HepG2 (cell line): ENCODE results near the gene ANKRD12. TPM values are rescaled to one million over a fixed set of nuclear protein-coding genes. Genes with fewer than 3 reads are reported as not detected.
"Not testable (repeated sequence)": the region's sequence is repeated elsewhere in the genome, so short reads cannot be mapped to it uniquely, and the experiment has no call there.

Experiments used
- ATAC-seq: fragments of 200-7000 bp; cut with Tn5 transposase; 3 replicates; pipeline ENCODE4 v1.9.1; 2020; ENCODE audit warnings: mild to moderate bottlenecking, moderate library complexity
- BruUV-seq: library from RNA; stranded (reverse); fragments of 400-500 nt; replicated peaks from 2 replicates; lab custom pipeline; 2021; lab: Mats Ljungman, UMichigan
- CTCF ChIA-PET: fragments of 300-600 bp; formaldehyde crosslinking; extraction: SDS; loops from one replicate; lab custom pipeline; 2021; ENCODE audit warnings: low total read pairs, inconsistent platforms, low intra/inter-chr PET ratio; lab: Yijun Ruan, JAX
- POLR2A ChIA-PET: fragments of 350-600 bp; sonication (Branson Sonifier 250); formaldehyde crosslinking; loops from one replicate; lab custom pipeline; 2020; ENCODE audit warnings: antibody characterized with exemption, inconsistent platforms; lab: Yijun Ruan, JAX
- DNase-seq: peaks from one replicate; pipeline ENCODE4 v3.0.0-alpha.2; 2015; ENCODE audit warnings: low spot score
- FAIRE-seq: peaks from 3 replicates; lab custom pipeline; 2011; peaks lifted over from hg19 to GRCh38; lab: Jason Lieb, UNC
- H2AFZ ChIP-seq: one replicate; pipeline ENCODE4 v1.6.1; 2011; ENCODE audit warnings: low read length, inconsistent platforms
- H3K27ac ChIP-seq: fragments of 300-600 bp; 3 replicates; pipeline ENCODE4 v1.8.0; 2011; ENCODE audit warnings: mixed run types, mild to moderate bottlenecking, mixed read lengths, low read length, inconsistent platforms; ENCODE audit not compliant: insufficient read depth; ENCODE audit errors: extremely low read length
- H3K27me3 ChIP-seq, 2 experiments: fragments of 200-600 bp in 1 of 2; 2 replicates in 1 of 2; 3 replicates in 1 of 2; pipeline versions ENCODE4 v1.6.0 to v1.8.0; 2011; ENCODE audit warnings: low read length in 2 of 2, mild to moderate bottlenecking in 2 of 2, moderate library complexity in 2 of 2, inconsistent platforms in 1 of 2; ENCODE audit not compliant: insufficient read depth in 2 of 2, control insufficient read depth in 1 of 2
- H3K36me3 ChIP-seq, 2 experiments: fragments of 200-600 bp in 1 of 2; replicated peaks in 1 of 2; 2 replicates in 1 of 2; 3 replicates in 1 of 2; pipeline versions ENCODE4 v1.5.1 to v1.8.0; 2011; ENCODE audit warnings: low read length in 2 of 2, inconsistent platforms in 1 of 2; ENCODE audit not compliant: insufficient read depth in 2 of 2, control insufficient read depth in 1 of 2
- H3K4me1 ChIP-seq: 2 replicates; pipeline ENCODE4 v1.5.1; 2012; ENCODE audit warnings: low read length, inconsistent platforms; ENCODE audit not compliant: insufficient read depth
- H3K4me2 ChIP-seq: 2 replicates; pipeline ENCODE4 v1.6.0; 2011; ENCODE audit warnings: low read depth, low read length, inconsistent platforms
- H3K4me3 ChIP-seq, 3 experiments: fragments of 200-600 bp in 1 of 3; sonication (generic), shearing (Covaris generic) in 1 of 3; replicated peaks in 1 of 3; 2 replicates each; pipeline ENCODE4 v1.5.1; 2011 to 2016; ENCODE audit warnings: low read length in 3 of 3, inconsistent platforms in 2 of 3, low read depth in 2 of 3, mild to moderate bottlenecking in 2 of 3, control low read depth in 1 of 3, mixed read lengths in 1 of 3; ENCODE audit not compliant: insufficient read depth in 1 of 3
- H3K79me2 ChIP-seq: one replicate; pipeline ENCODE4 v1.6.1; 2011; ENCODE audit warnings: low read length, inconsistent platforms; ENCODE audit not compliant: insufficient read depth
- H3K9ac ChIP-seq: 2 replicates; pipeline ENCODE4 v1.6.0; 2011; ENCODE audit warnings: mild to moderate bottlenecking, low read depth, low read length, inconsistent platforms; ENCODE audit not compliant: insufficient read depth
- H3K9me3 ChIP-seq: 2 replicates; pipeline ENCODE4 v1.5.1; 2012; ENCODE audit warnings: mild to moderate bottlenecking, low read length
- H4K20me1 ChIP-seq: 2 replicates; pipeline ENCODE4 v1.6.0; 2011; ENCODE audit warnings: inconsistent platforms, mild to moderate bottlenecking, low read length, moderate library complexity; ENCODE audit not compliant: insufficient read depth
- KDM1A ChIP-seq: IDR thresholded peaks from 2 replicates; pipeline ENCODE4 v1.6.1; 2016; ENCODE audit warnings: missing compliant biosample characterization
- MBD4 ChIP-seq: IDR thresholded peaks from 2 replicates; pipeline ENCODE4 v1.6.1; 2012; ENCODE audit warnings: low read length, inconsistent platforms, borderline replicate concordance
- TAF15 ChIP-seq: fragments of 200-400 bp; formaldehyde crosslinking; IDR thresholded peaks from one replicate; pipeline ENCODE4 v1.6.1; 2018; ENCODE audit warnings: mild to moderate bottlenecking, low read depth, low read length; ENCODE audit not compliant: poor library complexity, severe bottlenecking
- ZNF12 ChIP-seq: sonication (generic); formaldehyde crosslinking; IDR thresholded peaks from 2 replicates; pipeline ENCODE4 v1.5.0; 2020; ENCODE audit warnings: missing genetic modification reagents
- ZNF550 ChIP-seq: sonication (generic); formaldehyde crosslinking; IDR thresholded peaks from 2 replicates; pipeline ENCODE4 v1.4.0; 2020; ENCODE audit warnings: mild to moderate bottlenecking, missing genetic modification reagents, borderline replicate concordance
- ZZZ3 ChIP-seq: sonication (generic); formaldehyde crosslinking; IDR thresholded peaks from 2 replicates; pipeline ENCODE4 v1.4.0; 2020; ENCODE audit warnings: missing genetic modification reagents, mild to moderate bottlenecking, borderline replicate concordance
- WGBS: methylation state at CpG from one replicate; pipeline ENCODE4 v1.1.6; 2017; ENCODE audit warnings: low lambda C conversion rate; 5-methylcytosine and 5-hydroxymethylcytosine counted together
- in situ Hi-C: cut with HindIII; loops from 2 replicates; pipeline ENCODE4 v1.10.0; 2017; ENCODE audit warnings: low pct_unique_long_range_greater_than_20kb; ENCODE audit not compliant: extremely low pct_ligation_motif_present
- intact Hi-C: fragments of 100-400 bp; cut with micrococcal nuclease; formaldehyde crosslinking; loops from one replicate; pipeline ENCODE4 v1.10.0; 2022; ENCODE audit not compliant: unreplicated experiment
- polyA plus RNA-seq, 8 experiments: library from polyadenylated mRNA; depleted of rRNA in 3 of 8; stranded (reverse) in 7 of 8; unstranded in 1 of 8; fragments of >200 nt; fragmentation: Illumina TruSeq in 4 of 8; extraction: Trizol in 4 of 8; gene quantifications; 2 replicates each; pipeline versions ENCODE4 v1.2.1 to v1.2.3, GENCODE V29; 2011 to 2016; ENCODE audit warnings: low read depth in 4 of 8, missing spikeins in 1 of 8, mixed read lengths in 1 of 8; ENCODE audit not compliant: insufficient read depth in 1 of 8
- total RNA-seq, 5 experiments: library from RNA; depleted of rRNA; stranded (reverse); fragments of >200 nt; fragmentation: Illumina TruSeq; extraction: Trizol; gene quantifications; 2 replicates each; pipeline ENCODE4 v1.2.3, GENCODE V29; 2016; ENCODE audit warnings: low read depth in 1 of 5
- TF ChIP-seq, protein P1 (sequence below): sonication (generic); formaldehyde crosslinking; IDR thresholded peaks from 2 replicates; pipeline ENCODE4 v1.4.0; 2020; ENCODE audit warnings: missing genetic modification reagents

ANKRD12 gene
- total and polyA plus RNA-seq, 2 of the 13 experiments (the other 11 are each of a cell fraction or from before 2014, with no cell fraction given) = 6.0 to 23.2 TPM

DNA sequence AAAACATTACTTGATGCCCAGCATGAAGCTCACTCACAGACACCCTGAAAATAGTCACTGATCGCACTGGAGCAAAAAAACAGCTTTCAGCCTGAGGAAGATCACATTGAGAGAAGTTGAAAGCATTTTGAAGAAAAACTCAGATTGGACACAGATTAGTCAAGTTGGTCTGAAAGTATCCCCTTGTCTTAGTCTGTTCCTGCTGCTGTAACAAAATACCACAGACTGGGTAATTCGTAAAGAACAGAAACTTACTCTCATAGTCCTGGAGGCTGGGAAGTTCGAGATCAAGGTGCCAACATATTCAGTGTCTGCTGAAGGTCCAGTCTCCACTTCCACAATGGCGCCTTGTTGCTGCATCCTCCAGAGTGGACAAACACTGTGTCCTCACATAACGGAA, 48.3 kb upstream of the ANKRD12 start:
- H3K4me3 ChIP-seq = no peak overlapping the region
- H4K20me1 ChIP-seq = no peaks in the 10 kb centered on the region
- ChIA-PET POLR2A (interaction anchor here (1.5 kb wide), 1 partner anchor 15 kb away, joined by 5 read pairs; the partner anchor contains the start of gene NDUFV2), CTCF (no interaction called here)
- FAIRE-seq = no peak
- no peak overlapping the region for H3K9ac ChIP-seq
- no peak for ATAC-seq
- no peaks in the 10 kb centered on the region for H3K27me3 ChIP-seq
- BruUV-seq = no TSS peak
- intact Hi-C loops = no loop called here
- no peak overlapping the region for H3K27ac ChIP-seq
- H3K36me3 ChIP-seq = no peaks in the 10 kb centered on the region
- DNase-seq = no peak
- H3K79me2 ChIP-seq = no peaks in the 10 kb centered on the region
- 77% methylated on average over 5 of the region's 5 CpGs for WGBS
- no peaks in the 10 kb centered on the region for H3K9me3 ChIP-seq
- no peak overlapping the region for H3K4me2 ChIP-seq
- in situ Hi-C loops = no loop called here
- H3K4me1 ChIP-seq = peaks cover 56% of the 10 kb centered on the region
- TF ChIP-seq MBD4 (no peak), ZNF12 (peak; percentile 90), TAF15 (no peak), ZZZ3 (CRISPR knock-in tag) (no peak), KDM1A (CRISPR knock-in tag) (no peak), ZNF550 (CRISPR knock-in tag) (no peak)
- TF ChIP-seq, protein P1, sequence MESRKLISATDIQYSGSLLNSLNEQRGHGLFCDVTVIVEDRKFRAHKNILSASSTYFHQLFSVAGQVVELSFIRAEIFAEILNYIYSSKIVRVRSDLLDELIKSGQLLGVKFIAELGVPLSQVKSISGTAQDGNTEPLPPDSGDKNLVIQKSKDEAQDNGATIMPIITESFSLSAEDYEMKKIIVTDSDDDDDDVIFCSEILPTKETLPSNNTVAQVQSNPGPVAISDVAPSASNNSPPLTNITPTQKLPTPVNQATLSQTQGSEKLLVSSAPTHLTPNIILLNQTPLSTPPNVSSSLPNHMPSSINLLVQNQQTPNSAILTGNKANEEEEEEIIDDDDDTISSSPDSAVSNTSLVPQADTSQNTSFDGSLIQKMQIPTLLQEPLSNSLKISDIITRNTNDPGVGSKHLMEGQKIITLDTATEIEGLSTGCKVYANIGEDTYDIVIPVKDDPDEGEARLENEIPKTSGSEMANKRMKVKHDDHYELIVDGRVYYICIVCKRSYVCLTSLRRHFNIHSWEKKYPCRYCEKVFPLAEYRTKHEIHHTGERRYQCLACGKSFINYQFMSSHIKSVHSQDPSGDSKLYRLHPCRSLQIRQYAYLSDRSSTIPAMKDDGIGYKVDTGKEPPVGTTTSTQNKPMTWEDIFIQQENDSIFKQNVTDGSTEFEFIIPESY (CRISPR knock-in tag) = 0 out of 2 replicates have a peak, but pooled peaks have one; percentile 52
- H2AFZ ChIP-seq = peak overlapping the region; percentile 52

DNA sequence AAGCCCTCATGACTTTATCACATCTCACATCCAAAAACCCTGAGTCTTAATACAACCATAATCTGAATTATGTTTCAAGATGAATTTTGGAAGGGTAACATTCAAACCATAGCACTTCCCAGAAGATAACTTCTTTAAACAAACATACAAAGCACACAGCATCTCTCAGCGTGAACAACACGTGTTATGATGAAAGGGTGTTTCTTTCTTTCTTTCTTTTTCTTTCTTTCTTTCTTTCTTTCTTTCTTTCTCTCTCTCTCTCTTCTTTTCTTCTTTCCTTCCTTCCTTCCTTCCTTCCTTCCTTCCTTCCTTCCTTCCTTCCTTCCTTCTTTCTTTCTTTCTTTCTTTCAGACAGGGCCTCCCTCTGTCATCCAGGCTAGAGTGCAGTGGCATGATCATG, 47.9 kb upstream of the ANKRD12 start:
- DNase-seq, H3K27ac ChIP-seq, H3K9me3 ChIP-seq, intact Hi-C loops, FAIRE-seq, H4K20me1 ChIP-seq, H2AFZ ChIP-seq, H3K4me3 ChIP-seq, H3K79me2 ChIP-seq, ATAC-seq, H3K36me3 ChIP-seq, H3K9ac ChIP-seq, CTCF ChIA-PET, in situ Hi-C loops, H3K4me2 ChIP-seq, BruUV-seq, H3K27me3 ChIP-seq: not testable (repeated sequence)
- H3K4me1 ChIP-seq = peaks cover 55% of the 10 kb centered on the region
- POLR2A ChIA-PET = interaction anchor here (1.5 kb wide), 1 partner anchor 14 kb away, joined by 5 read pairs; the partner anchor contains the start of gene NDUFV2
- WGBS = 90% methylated on average over 2 of the region's 2 CpGs
